ENCODE data around the gene CLIP3.
"Not testable (repeated sequence)": the region's sequence is repeated elsewhere in the genome, so short reads cannot be mapped to it uniquely, and the experiment has no call there.

CLIP3 gene

GRCh38 chr19:36046443-36047050 is 13.9 kb upstream of the CLIP3 start:
- no peak for DNase-seq

- no peak for DNase-seq
Measured at GRCh38 chr19:36043952-36044351, 11.3 kb upstream of the CLIP3 start.

GRCh38 chr19:36041831-36042230 is 9.2 kb upstream of the CLIP3 start:
- DNase-seq: no peak

- DNase-seq: not testable (repeated sequence)
Measured at GRCh38 chr19:36041092-36041491, 8.4 kb upstream of the CLIP3 start.

- DNase-seq: no peak
Measured at GRCh38 chr19:36040495-36040894, 7.8 kb upstream of the CLIP3 start.

GRCh38 chr19:36031308-36031707 is 1.4 kb downstream of the CLIP3 start:
- no peak for DNase-seq

GRCh38 chr19:36030264-36031148 is 2.2 kb downstream of the CLIP3 start:
- no peak for DNase-seq

GRCh38 chr19:36028313-36029041 is 4.2 kb downstream of the CLIP3 start:
- DNase-seq: no peak

GRCh38 chr19:36027696-36028095 is 5.0 kb downstream of the CLIP3 start:
- DNase-seq: no peak

GRCh38 chr19:36026091-36026876 is 6.4 kb downstream of the CLIP3 start:
- no peak for DNase-seq

GRCh38 chr19:36025541-36025940 is 7.1 kb downstream of the CLIP3 start:
- DNase-seq: no peak

- DNase-seq: no peak
Measured at GRCh38 chr19:36023432-36023831, 9.2 kb downstream of the CLIP3 start.

GRCh38 chr19:36019061-36019670 is 13.5 kb downstream of the CLIP3 start:
- DNase-seq: no peak

GRCh38 chr19:36014012-36014924 is 18.4 kb downstream of the CLIP3 start, which contains the start of gene ALKBH6:
Gene ALKBH6 (minus strand): TSS chr19:36014213. CDS start chr19:36013397, 816 bp downstream.
- DNase-seq: peak; percentile 99

GRCh38 chr19:36013280-36014011 is 19.2 kb downstream of the CLIP3 start:
- no peak for DNase-seq

GRCh38 chr19:36010402-36010801 is 22.3 kb downstream of the CLIP3 start:
- DNase-seq: no peak

- no peak for DNase-seq
Measured at GRCh38 chr19:36009633-36010379, 22.9 kb downstream of the CLIP3 start.

GRCh38 chr19:36009220-36009619 is 23.5 kb downstream of the CLIP3 start:
- peak; percentile 42 for DNase-seq

GRCh38 chr19:36008336-36008978 is 24.2 kb downstream of the CLIP3 start, which contains the start of gene SYNE4:
Gene SYNE4 (minus strand): TSS chr19:36008813. CDS start chr19:36008681, 132 bp downstream.
- no peak for DNase-seq

Measured in activated CD4-positive, alpha-beta T cell treated with anti-CD3 and anti-CD28 coated beads, Interleukin-2, amount 50 U/mL, for 1 hour (primary cell).